LNCAP (cell line): ENCODE results near the gene AOPEP.

Experiments
- TF ChIP-seq, protein P1 (sequence below): fragments of 450-650 bp; IDR thresholded peaks from 2 replicates; pipeline ENCODE4 v1.5.1; 2017; ENCODE audit warnings: mild to moderate bottlenecking

The AOPEP gene

GRCh38 chr9:94938384-94938783, 211.9 kb downstream of the AOPEP start:
- TF ChIP-seq, protein P1, sequence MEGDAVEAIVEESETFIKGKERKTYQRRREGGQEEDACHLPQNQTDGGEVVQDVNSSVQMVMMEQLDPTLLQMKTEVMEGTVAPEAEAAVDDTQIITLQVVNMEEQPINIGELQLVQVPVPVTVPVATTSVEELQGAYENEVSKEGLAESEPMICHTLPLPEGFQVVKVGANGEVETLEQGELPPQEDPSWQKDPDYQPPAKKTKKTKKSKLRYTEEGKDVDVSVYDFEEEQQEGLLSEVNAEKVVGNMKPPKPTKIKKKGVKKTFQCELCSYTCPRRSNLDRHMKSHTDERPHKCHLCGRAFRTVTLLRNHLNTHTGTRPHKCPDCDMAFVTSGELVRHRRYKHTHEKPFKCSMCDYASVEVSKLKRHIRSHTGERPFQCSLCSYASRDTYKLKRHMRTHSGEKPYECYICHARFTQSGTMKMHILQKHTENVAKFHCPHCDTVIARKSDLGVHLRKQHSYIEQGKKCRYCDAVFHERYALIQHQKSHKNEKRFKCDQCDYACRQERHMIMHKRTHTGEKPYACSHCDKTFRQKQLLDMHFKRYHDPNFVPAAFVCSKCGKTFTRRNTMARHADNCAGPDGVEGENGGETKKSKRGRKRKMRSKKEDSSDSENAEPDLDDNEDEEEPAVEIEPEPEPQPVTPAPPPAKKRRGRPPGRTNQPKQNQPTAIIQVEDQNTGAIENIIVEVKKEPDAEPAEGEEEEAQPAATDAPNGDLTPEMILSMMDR: no peak

DNA sequence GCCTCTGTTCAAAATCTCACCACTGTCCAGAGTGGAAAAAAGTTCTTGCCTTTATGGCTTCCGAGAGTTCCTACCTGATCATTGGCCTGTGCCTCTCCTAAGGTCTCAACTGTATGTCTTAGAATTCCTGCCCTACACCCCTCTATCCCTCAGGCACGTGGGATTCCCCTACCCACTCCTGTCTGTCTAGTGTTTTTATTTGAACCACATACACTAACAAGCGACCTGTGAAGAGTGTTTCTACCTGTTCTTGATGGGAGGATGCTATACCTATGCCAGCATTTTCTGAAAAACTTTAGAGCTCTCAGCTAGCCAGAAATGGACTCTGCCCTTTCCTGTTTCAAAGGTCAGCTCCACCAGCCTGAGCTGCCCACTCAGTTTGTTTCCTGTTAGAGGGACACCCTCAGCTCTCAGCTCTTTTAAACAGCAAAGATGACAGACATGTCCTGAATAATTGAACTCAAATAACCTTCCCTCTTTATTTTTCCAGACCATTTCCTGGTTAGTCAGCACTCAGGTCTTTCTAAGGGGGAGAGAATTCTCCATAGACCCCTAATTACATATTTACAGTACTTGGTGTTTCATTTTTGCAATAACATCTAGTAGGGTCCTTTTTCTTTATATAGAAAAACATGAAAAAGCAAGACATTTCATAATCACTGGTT, 214.8 kb downstream of the AOPEP start:
- TF ChIP-seq, protein P1: no peak

DNA sequence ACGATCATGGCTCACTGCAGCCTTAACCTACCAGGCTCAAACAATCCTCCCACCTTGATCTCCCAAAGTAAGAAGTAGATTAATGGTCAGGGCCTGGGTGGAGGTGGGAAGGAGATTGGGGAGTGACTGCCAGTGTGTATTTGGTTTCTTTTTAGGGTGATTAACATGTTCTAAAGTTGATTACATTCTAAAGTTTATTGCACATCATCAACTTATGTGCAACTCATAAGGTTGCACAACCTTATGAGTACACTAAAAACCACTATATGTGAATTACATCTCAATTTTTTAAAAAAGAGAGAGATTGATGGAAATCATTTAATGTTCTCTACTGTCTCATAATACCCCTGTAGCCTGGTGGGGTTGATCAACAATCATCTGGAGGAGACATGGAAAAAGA, 218.1 kb downstream of the AOPEP start:
- TF ChIP-seq, protein P1: no peak

- TF ChIP-seq, protein P1: no peak
Measured at GRCh38 chr9:94945197-94946144, 219.0 kb downstream of the AOPEP start.

DNA sequence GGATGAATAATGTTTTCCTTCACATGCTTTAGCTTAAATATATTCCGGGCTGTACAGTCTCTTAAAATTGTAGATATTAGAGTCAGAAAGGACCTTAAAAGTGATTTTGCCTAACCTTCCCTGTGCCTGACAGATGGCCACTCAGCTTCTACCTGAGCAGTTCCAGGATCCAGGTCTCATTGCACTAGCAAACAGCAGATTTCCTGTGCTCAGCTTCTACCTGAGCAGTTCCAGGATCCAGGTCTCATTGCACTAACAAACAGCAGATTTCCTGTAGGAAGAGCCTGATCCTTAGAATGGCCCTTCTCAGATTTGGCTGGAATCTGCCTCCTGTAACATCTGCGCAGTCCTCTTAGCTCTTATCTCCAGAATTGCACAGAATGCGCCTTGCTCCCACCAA, 219.8 kb downstream of the AOPEP start:
- TF ChIP-seq, protein P1: no peak

DNA sequence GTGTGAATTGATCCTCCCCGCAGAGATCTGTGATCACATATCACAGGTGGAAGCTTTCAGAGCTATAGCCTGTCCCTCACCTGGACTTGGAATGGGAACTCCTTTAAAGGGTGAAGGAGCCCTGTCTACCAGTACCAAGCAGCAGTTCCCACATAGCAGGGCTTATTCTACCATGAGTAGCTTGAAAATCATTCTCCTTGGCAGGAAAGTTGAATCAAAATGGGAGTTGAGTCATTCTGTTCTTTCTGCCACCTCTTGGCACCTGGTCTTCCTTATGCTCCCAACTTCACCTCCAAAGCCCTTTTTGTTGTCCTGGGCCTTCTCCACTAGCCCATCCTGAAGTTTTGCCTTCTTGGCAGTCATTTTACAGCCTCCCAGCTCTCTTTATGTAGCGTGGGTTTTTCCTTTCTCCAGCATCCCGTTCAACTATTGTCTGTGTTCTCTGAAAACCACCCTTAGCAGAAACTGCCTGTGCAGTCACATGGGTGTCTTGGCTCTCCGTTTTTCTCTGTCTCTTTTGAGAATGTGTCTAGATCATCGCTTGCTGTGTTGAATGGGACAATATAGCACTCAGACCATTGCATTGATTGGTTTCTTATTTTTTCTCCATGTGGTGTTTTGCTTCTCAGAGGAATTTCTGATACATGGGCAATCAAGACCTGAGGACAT, 222.2 kb downstream of the AOPEP start:
- TF ChIP-seq, protein P1: no peak

GRCh38 chr9:94949370-94949769, 222.9 kb downstream of the AOPEP start:
- TF ChIP-seq, protein P1: no peak
